ENCODE results near the gene RUNX2.
"Not testable (repeated sequence)": the region's sequence is repeated elsewhere in the genome, so short reads cannot be mapped to it uniquely, and the experiment has no call there.

RUNX2 gene

GRCh38 chr6:45450132-45450531 lies 122.0 kb downstream of the RUNX2 start:
- FAIRE-seq, result no peak

GRCh38 chr6:45450831-45451230 lies 122.7 kb downstream of the RUNX2 start:
- DNase-seq (ENCODE audit: insufficient read length, low spot score), result no peak

More at GRCh38 chr6:45450132-45450531, 122.0 kb downstream of the RUNX2 start:
- no peak for DNase-seq (ENCODE audit: insufficient read length, low spot score)

DNA sequence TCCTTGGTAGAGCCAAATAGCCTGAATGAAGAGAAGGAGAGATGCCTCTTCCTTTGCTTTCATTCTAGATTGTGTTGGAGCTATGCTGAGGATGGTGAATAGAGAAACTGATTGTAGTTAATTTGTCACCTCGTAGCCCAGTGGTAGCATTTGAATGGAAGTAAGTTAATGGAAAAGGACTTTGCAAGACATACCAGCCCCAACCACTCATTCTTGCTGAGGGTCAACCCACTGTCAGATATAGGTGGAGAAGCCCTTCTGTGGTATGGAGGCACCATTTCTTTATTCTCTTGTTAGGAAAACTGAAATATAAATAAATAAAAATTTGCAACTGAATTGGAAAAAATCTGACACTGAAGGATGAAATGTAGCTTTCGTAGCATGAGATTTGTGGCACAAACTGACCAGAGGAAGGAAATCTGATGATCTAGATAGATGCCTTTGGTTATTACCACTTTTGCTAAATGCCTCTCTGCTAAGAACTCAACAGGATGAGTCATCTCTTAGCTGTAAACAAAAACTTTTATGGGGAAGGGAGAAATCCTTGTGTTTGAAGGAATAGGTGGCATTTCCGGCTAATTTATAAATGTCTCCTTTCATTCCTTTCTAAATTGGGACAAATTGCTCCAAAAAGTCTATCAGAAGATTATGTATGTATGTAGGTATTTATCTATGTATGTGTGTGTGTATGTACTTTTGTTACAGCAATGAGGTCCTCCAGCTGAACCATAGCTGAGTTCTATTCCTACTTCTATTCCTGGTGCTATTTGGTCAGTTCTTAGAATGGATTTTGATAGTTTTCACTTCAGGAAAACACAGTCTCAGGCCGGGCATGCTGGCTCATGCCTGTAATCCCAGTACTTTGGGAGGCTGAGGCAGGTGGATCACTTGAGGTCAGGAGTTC lies 126.1 kb downstream of the RUNX2 start:
- DNase-seq (ENCODE audit: insufficient read length, low spot score), result peak; percentile 73
- peak; percentile 72 for FAIRE-seq

More at GRCh38 chr6:45450831-45451230, 122.7 kb downstream of the RUNX2 start:
- no peak for FAIRE-seq

- no peak for FAIRE-seq
- no peak for DNase-seq (ENCODE audit: insufficient read length, low spot score)
Measured at GRCh38 chr6:45455408-45455807, 127.3 kb downstream of the RUNX2 start.

GRCh38 chr6:45457141-45457540 lies 129.0 kb downstream of the RUNX2 start:
- DNase-seq (ENCODE audit: insufficient read length, low spot score) (no peak), FAIRE-seq (no peak)

- no peak for DNase-seq (ENCODE audit: insufficient read length, low spot score)
- FAIRE-seq, result no peak
Measured at GRCh38 chr6:45458672-45459071, 130.5 kb downstream of the RUNX2 start.

DNA sequence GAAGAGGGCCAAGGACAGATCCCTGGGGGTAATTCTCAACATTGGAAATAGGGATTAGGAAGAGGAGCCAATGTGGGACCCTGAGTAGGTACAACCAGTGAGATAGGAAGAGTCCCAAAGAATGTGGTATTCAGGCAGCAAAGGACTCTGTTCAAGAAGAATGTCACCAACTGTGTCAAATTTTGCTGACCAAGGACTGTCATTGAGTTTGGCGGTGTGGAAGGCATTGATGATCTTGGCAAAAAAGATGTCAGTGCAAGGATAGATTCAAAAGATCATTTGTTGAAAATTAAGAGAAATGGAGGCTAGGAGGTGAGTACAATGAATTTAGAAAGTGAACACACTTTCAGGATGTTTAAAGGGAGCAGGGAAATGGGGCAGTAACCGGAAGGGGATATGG lies 132.0 kb downstream of the RUNX2 start:
- peak; percentile 44 for FAIRE-seq
- DNase-seq (ENCODE audit: insufficient read length, low spot score), result no peak

GRCh38 chr6:45461486-45461885 lies 133.4 kb downstream of the RUNX2 start:
- FAIRE-seq, result no peak

GRCh38 chr6:45462190-45463134 lies 134.3 kb downstream of the RUNX2 start:
- DNase-seq (ENCODE audit: insufficient read length, low spot score) (no peak), FAIRE-seq (no peak)

More at GRCh38 chr6:45461486-45461885, 133.4 kb downstream of the RUNX2 start:
- no peak for DNase-seq (ENCODE audit: insufficient read length, low spot score)

GRCh38 chr6:45464685-45465084 lies 136.6 kb downstream of the RUNX2 start:
- DNase-seq (ENCODE audit: insufficient read length, low spot score) (no peak), FAIRE-seq (no peak)

- DNase-seq (ENCODE audit: insufficient read length, low spot score), result no peak
- no peak for FAIRE-seq
Measured at GRCh38 chr6:45466686-45467085, 138.6 kb downstream of the RUNX2 start.

- not testable (repeated sequence) for FAIRE-seq; DNase-seq (ENCODE audit: insufficient read length, low spot score)
Measured at GRCh38 chr6:45467417-45467816, 139.3 kb downstream of the RUNX2 start.

- DNase-seq (ENCODE audit: insufficient read length, low spot score) (no peak), FAIRE-seq (no peak)
Measured at GRCh38 chr6:45467853-45468252, 139.7 kb downstream of the RUNX2 start.

GRCh38 chr6:45469663-45470062 lies 141.5 kb downstream of the RUNX2 start:
- DNase-seq (ENCODE audit: insufficient read length, low spot score) (no peak), FAIRE-seq (no peak)

- no peak for DNase-seq (ENCODE audit: insufficient read length, low spot score)
- no peak for FAIRE-seq
Measured at GRCh38 chr6:45470131-45470738, 142.1 kb downstream of the RUNX2 start.

DNA sequence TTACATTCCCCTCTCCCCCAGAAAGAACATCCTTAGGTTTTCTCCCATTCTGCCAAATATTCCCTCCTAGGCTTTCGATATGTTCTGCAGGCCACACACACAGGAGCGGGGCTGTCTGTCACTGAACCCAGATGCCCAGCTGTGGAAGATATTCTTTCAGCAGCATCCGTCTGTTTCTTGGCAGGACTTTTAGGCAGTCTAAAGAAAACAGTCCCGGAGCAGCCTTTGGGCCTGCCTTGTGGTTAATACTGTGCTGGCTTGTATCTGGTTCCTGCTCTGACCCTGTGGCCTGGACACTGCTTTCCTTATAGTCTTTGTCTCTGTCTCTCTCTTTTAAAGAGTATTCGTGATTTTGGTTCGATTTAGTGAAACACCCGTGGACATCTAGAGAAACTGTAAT lies 144.3 kb downstream of the RUNX2 start:
- no peak for FAIRE-seq
- no peak for DNase-seq (ENCODE audit: insufficient read length, low spot score)

GRCh38 chr6:45473121-45473993 lies 145.2 kb downstream of the RUNX2 start:
- FAIRE-seq (peak; percentile 60), DNase-seq (ENCODE audit: insufficient read length, low spot score) (no peak)

- DNase-seq (ENCODE audit: insufficient read length, low spot score), result no peak
- no peak for FAIRE-seq
Measured at GRCh38 chr6:45474376-45474775, 146.2 kb downstream of the RUNX2 start.

GRCh38 chr6:45476341-45476740 lies 148.2 kb downstream of the RUNX2 start:
- DNase-seq (ENCODE audit: insufficient read length, low spot score) (no peak), FAIRE-seq (no peak)

GRCh38 chr6:45477278-45477677 lies 149.1 kb downstream of the RUNX2 start:
- no peak for DNase-seq (ENCODE audit: insufficient read length, low spot score)
- FAIRE-seq, result no peak
